ENCODE measurements around the gene CAMK1G.
A peak's percentile ranks its signal among the peaks of the same experiment; 100 is the strongest.

Gene CAMK1G

GRCh38 chr1:209635850-209636249 is 52.3 kb downstream of the CAMK1G start:
- no peak for DNase-seq (ENCODE audit: low spot score)

- no peak for DNase-seq (ENCODE audit: low spot score)
Observed at GRCh38 chr1:209641832-209642172, 58.3 kb downstream of the CAMK1G start.

- no peak for DNase-seq (ENCODE audit: low spot score)
Observed at GRCh38 chr1:209642816-209643215, 59.3 kb downstream of the CAMK1G start.

- no peak for DNase-seq (ENCODE audit: low spot score)
Observed at GRCh38 chr1:209643285-209644020, 59.9 kb downstream of the CAMK1G start.

GRCh38 chr1:209645574-209646452 is 62.3 kb downstream of the CAMK1G start:
- DNase-seq (ENCODE audit: low spot score), result peak; percentile 59

GRCh38 chr1:209646558-209646957 is 63.0 kb downstream of the CAMK1G start:
- DNase-seq (ENCODE audit: low spot score), result no peak

- DNase-seq (ENCODE audit: low spot score), result no peak
Observed at GRCh38 chr1:209647156-209647555, 63.6 kb downstream of the CAMK1G start.

- no peak for DNase-seq (ENCODE audit: low spot score)
Observed at GRCh38 chr1:209648346-209648745, 64.8 kb downstream of the CAMK1G start.

- no peak for DNase-seq (ENCODE audit: low spot score)
Observed at GRCh38 chr1:209648931-209649776, 65.6 kb downstream of the CAMK1G start.

GRCh38 chr1:209650454-209650853 is 66.9 kb downstream of the CAMK1G start:
- no peak for DNase-seq (ENCODE audit: low spot score)

GRCh38 chr1:209651138-209651587 is 67.6 kb downstream of the CAMK1G start:
- DNase-seq (ENCODE audit: low spot score), result no peak

- no peak for DNase-seq (ENCODE audit: low spot score)
Observed at GRCh38 chr1:209652121-209652735, 68.7 kb downstream of the CAMK1G start, which contains the start of gene LAMB3. TSS of gene LAMB3 (minus strand) at chr1:209652425. CDS start at chr1:209650944, 1,481 bp downstream.

- no peak for DNase-seq (ENCODE audit: low spot score)
Observed at GRCh38 chr1:209652873-209653401, 69.4 kb downstream of the CAMK1G start.

GRCh38 chr1:209653915-209654351 is 70.4 kb downstream of the CAMK1G start:
- DNase-seq (ENCODE audit: low spot score), result no peak

- no peak for DNase-seq (ENCODE audit: low spot score)
Observed at GRCh38 chr1:209655411-209656231, 72.1 kb downstream of the CAMK1G start.

GRCh38 chr1:209657140-209657879 is 73.8 kb downstream of the CAMK1G start:
- DNase-seq (ENCODE audit: low spot score), result no peak

- no peak for DNase-seq (ENCODE audit: low spot score)
Observed at GRCh38 chr1:209657918-209658317, 74.4 kb downstream of the CAMK1G start.

GRCh38 chr1:209659909-209660308 is 76.4 kb downstream of the CAMK1G start:
- no peak for DNase-seq (ENCODE audit: low spot score)

- no peak for DNase-seq (ENCODE audit: low spot score)
Observed at GRCh38 chr1:209661071-209661470, 77.6 kb downstream of the CAMK1G start.

GRCh38 chr1:209662879-209663327 is 79.4 kb downstream of the CAMK1G start:
- no peak for DNase-seq (ENCODE audit: low spot score)
